Effector memory CD4-positive, alpha-beta T cell (primary cell): ENCODE measurements around the gene SEC61A1.
A peak's percentile ranks its signal among the peaks of the same experiment; 100 is the strongest.

Source experiments
- DNase-seq, 3 donors: peaks; one replicate each; pipeline ENCODE4 v3.0.0-alpha.2; 2020
- H3K27ac ChIP-seq: 2 replicates; pipeline ENCODE4 v1.7.0; 2013; ENCODE audit warnings: mild to moderate bottlenecking, low read length, moderate library complexity; ENCODE audit not compliant: insufficient read depth, poor library complexity, severe bottlenecking
- H3K27me3 ChIP-seq: replicated peaks from 2 replicates; pipeline ENCODE4 v1.7.0; 2013; ENCODE audit warnings: mild to moderate bottlenecking, low read length; ENCODE audit not compliant: insufficient read depth, control insufficient read depth, poor library complexity, severe bottlenecking
- H3K36me3 ChIP-seq: 2 replicates; pipeline ENCODE4 v1.7.0; 2013; ENCODE audit warnings: mild to moderate bottlenecking, low read length, moderate library complexity; ENCODE audit not compliant: control insufficient read depth, insufficient read depth
- H3K4me1 ChIP-seq: 2 replicates; pipeline ENCODE4 v1.7.0; 2013; ENCODE audit warnings: low read length, mild to moderate bottlenecking; ENCODE audit not compliant: control insufficient read depth, insufficient read depth, poor library complexity, severe bottlenecking
- H3K4me3 ChIP-seq: 2 replicates; pipeline ENCODE4 v1.7.0; 2013; ENCODE audit warnings: low read length, low read depth, mild to moderate bottlenecking; ENCODE audit not compliant: insufficient read depth, poor library complexity, severe bottlenecking
- H3K9me3 ChIP-seq: 2 replicates; pipeline ENCODE4 v1.7.0; 2013; ENCODE audit warnings: mild to moderate bottlenecking, low read length, moderate library complexity; ENCODE audit not compliant: control insufficient read depth

The SEC61A1 gene

GRCh38 chr3:128103136-128103676 lies 51.0 kb downstream of the SEC61A1 start:
- DNase-seq, result no peak
- H3K36me3 ChIP-seq, result peaks cover 69% of the 10 kb centered on the region

GRCh38 chr3:128107834-128108233 lies 55.6 kb downstream of the SEC61A1 start:
- no peak for DNase-seq
- H3K36me3 ChIP-seq, result peaks cover 34% of the 10 kb centered on the region

More at GRCh38 chr3:128103136-128103676, 51.0 kb downstream of the SEC61A1 start:
- Histone ChIP-seq H3K27ac (no peak overlapping the region), H3K9me3 (no peaks in the 10 kb centered on the region), H3K4me1 (no peaks in the 10 kb centered on the region), H3K4me3 (no peak overlapping the region), H3K27me3 (no peaks in the 10 kb centered on the region)

GRCh38 chr3:128111147-128111546 lies 58.9 kb downstream of the SEC61A1 start:
- Histone ChIP-seq H3K27ac (no peak overlapping the region), H3K4me1 (peaks cover 11% of the 10 kb centered on the region), H3K36me3 (peaks cover 16% of the 10 kb centered on the region), H3K9me3 (no peaks in the 10 kb centered on the region), H3K4me3 (no peak overlapping the region), H3K27me3 (no peaks in the 10 kb centered on the region)
- DNase-seq, result no peak

More at GRCh38 chr3:128107834-128108233, 55.6 kb downstream of the SEC61A1 start:
- Histone ChIP-seq H3K27me3 (no peaks in the 10 kb centered on the region), H3K4me3 (no peak overlapping the region), H3K4me1 (peaks cover 6% of the 10 kb centered on the region), H3K9me3 (no peaks in the 10 kb centered on the region), H3K27ac (no peak overlapping the region)

- H3K9me3 ChIP-seq, result no peaks in the 10 kb centered on the region
- no peak overlapping the region for H3K4me3 ChIP-seq
- peaks cover 11% of the 10 kb centered on the region for H3K4me1 ChIP-seq
- DNase-seq, result peak; percentile 11 to 27 (median 20)
- H3K27ac ChIP-seq, result peak overlapping the region; percentile 39
- H3K27me3 ChIP-seq, result no peaks in the 10 kb centered on the region
- peaks cover 9% of the 10 kb centered on the region for H3K36me3 ChIP-seq
These were observed 60.2 kb downstream of the SEC61A1 start for GRCh38 chr3:128112357-128112968.

- peak overlapping the region; percentile 0 for H3K4me3 ChIP-seq
- DNase-seq, result no peak
These were observed 61.9 kb downstream of the SEC61A1 start for GRCh38 chr3:128113817-128114794.

More at GRCh38 chr3:128113817-128114794, 61.9 kb downstream of the SEC61A1 start:
- H3K4me1 ChIP-seq, result peaks cover 11% of the 10 kb centered on the region
- no peaks in the 10 kb centered on the region for H3K9me3 ChIP-seq
- no peaks in the 10 kb centered on the region for H3K27me3 ChIP-seq
- H3K27ac ChIP-seq, result peak overlapping the region; percentile 38
- H3K36me3 ChIP-seq, result peaks cover 3% of the 10 kb centered on the region
